Measurements from ENCODE around the gene WBP4. TPM values are rescaled to one million over a fixed set of nuclear protein-coding genes. Genes with fewer than 3 reads are reported as not detected.

The WBP4 gene
- total RNA-seq, 5 donors from 2014 or later (not counting 1 experiment from before 2014, with no cell fraction given), result 4.3 to 7.6 (median 4.8) TPM

- peaks cover 0 to 3% of the 10 kb centered on the region in 2 experiments for H3K4me1 ChIP-seq (ENCODE audit: control insufficient read depth in 1 of 2, extremely low read depth in 1 of 2, insufficient read depth in 2 of 2, low read length in 2 of 2)
- no peak for DNase-seq
- no peak overlapping the region for H3K4me3 ChIP-seq (ENCODE audit: control insufficient read depth in 1 of 2, extremely low read depth in 1 of 2, low read length in 1 of 2)
- no peaks in the 10 kb centered on the region for H3K27me3 ChIP-seq (replicated peaks in 1 of 2; ENCODE audit: control insufficient read depth in 2 of 2, extremely low read depth in 1 of 2, insufficient read depth in 2 of 2, low read length in 1 of 2)
- Mint-ChIP-seq H3K4me1 (peaks cover 21 to 39% (median 36%) of the 10 kb centered on the region in 3 donors), H3K27ac (no peak overlapping the region), H3K9me3 (no peaks in the 10 kb centered on the region), H3K27me3 (no peaks in the 10 kb centered on the region), H3K36me3 (peaks cover 5% of the 10 kb centered on the region), H3K4me3 (no peak overlapping the region)
- ChIA-PET POLR2A (no interaction called here), CTCF (interaction anchor here (0.5 to 0.6 kb wide), 2 partner anchors 52 to 84 kb away, joined by 3 read pairs; no protein-coding TSS in a partner anchor)
- H3K27ac ChIP-seq (ENCODE audit: low read length), result no peak overlapping the region
- 96% methylated on average over 5 of the region's 8 CpGs for WGBS (ENCODE audit: insufficient coverage)
- no peak for ATAC-seq (replicated peaks in 1 of 4)
- H3K9me3 ChIP-seq, result no peaks in the 10 kb centered on the region
- no peaks in the 10 kb centered on the region for H3K36me3 ChIP-seq (ENCODE audit: control insufficient read depth in 2 of 2, extremely low read depth in 1 of 2, insufficient read depth in 1 of 2, low read length in 1 of 2)
Measured at GRCh38 chr13:41026788-41027187, 34.5 kb upstream of the WBP4 start.

- peaks cover 5% of the 10 kb centered on the region for H3K36me3 Mint-ChIP-seq
- H3K4me1 Mint-ChIP-seq, result peaks cover 21 to 37% (median 28%) of the 10 kb centered on the region in 3 donors
- Histone ChIP-seq H3K4me3 (ENCODE audit: control insufficient read depth in 1 of 2, extremely low read depth in 1 of 2, low read length in 1 of 2) (no peak overlapping the region), H3K4me1 (ENCODE audit: control insufficient read depth in 1 of 2, extremely low read depth in 1 of 2, insufficient read depth in 2 of 2, low read length in 2 of 2) (peaks cover 0 to 3% of the 10 kb centered on the region in 2 experiments), H3K36me3 (ENCODE audit: control insufficient read depth in 2 of 2, extremely low read depth in 1 of 2, insufficient read depth in 1 of 2, low read length in 1 of 2) (no peaks in the 10 kb centered on the region), H3K9me3 (no peaks in the 10 kb centered on the region), H3K27ac (ENCODE audit: low read length) (no peak overlapping the region), H3K27me3 (replicated peaks in 1 of 2; ENCODE audit: control insufficient read depth in 2 of 2, extremely low read depth in 1 of 2, insufficient read depth in 2 of 2, low read length in 1 of 2) (no peaks in the 10 kb centered on the region)
- POLR2A ChIA-PET, result interaction anchor here in 1 of 2 donors (0.5 kb wide), 1 partner anchor 25 kb away, joined by 5 read pairs; no protein-coding TSS in a partner anchor
- H3K9me3 Mint-ChIP-seq, result no peaks in the 10 kb centered on the region
- CTCF ChIA-PET, result no interaction called here
- H3K27ac Mint-ChIP-seq, result no peak overlapping the region
- no peak for ATAC-seq (replicated peaks in 1 of 4)
- WGBS (ENCODE audit: insufficient coverage), result no CpG with 5 or more reads among the region's 2 CpGs
- no peaks in the 10 kb centered on the region for H3K27me3 Mint-ChIP-seq
- DNase-seq, result no peak
- no peak overlapping the region for H3K4me3 Mint-ChIP-seq
Measured at GRCh38 chr13:41028051-41028450, 33.3 kb upstream of the WBP4 start.

- Histone ChIP-seq H3K4me1 (ENCODE audit: control insufficient read depth in 1 of 2, extremely low read depth in 1 of 2, insufficient read depth in 2 of 2, low read length in 2 of 2) (peaks cover 0 to 3% of the 10 kb centered on the region in 2 experiments), H3K4me3 (ENCODE audit: control insufficient read depth in 1 of 2, extremely low read depth in 1 of 2, low read length in 1 of 2) (no peak overlapping the region), H3K9me3 (no peaks in the 10 kb centered on the region), H3K27ac (ENCODE audit: low read length) (no peak overlapping the region), H3K36me3 (ENCODE audit: control insufficient read depth in 2 of 2, extremely low read depth in 1 of 2, insufficient read depth in 1 of 2, low read length in 1 of 2) (no peaks in the 10 kb centered on the region), H3K27me3 (replicated peaks in 1 of 2; ENCODE audit: control insufficient read depth in 2 of 2, extremely low read depth in 1 of 2, insufficient read depth in 2 of 2, low read length in 1 of 2) (no peaks in the 10 kb centered on the region)
- Mint-ChIP-seq H3K9me3 (no peaks in the 10 kb centered on the region), H3K27me3 (no peaks in the 10 kb centered on the region), H3K4me3 (no peak overlapping the region), H3K27ac (peak overlapping the region in 1 of 2 donors; percentile 1), H3K36me3 (peaks cover 5% of the 10 kb centered on the region), H3K4me1 (peaks cover 17 to 35% (median 20%) of the 10 kb centered on the region in 3 donors)
- ATAC-seq (replicated peaks in 1 of 4), result peak in 2 of 4 experiments; percentile 30 to 35
- WGBS (ENCODE audit: insufficient coverage), result 88% methylated on average over 1 of the region's 2 CpGs
- CTCF ChIA-PET, result interaction anchor here in 1 of 2 donors (1.0 to 1.3 kb wide), 5 partner anchors 11 to 55 kb away, joined by 3 to 7 read pairs (median 5); partner anchors contain the start of gene ELF1
- POLR2A ChIA-PET, result interaction anchor here (0.6 to 1.0 kb wide), 2 partner anchors 8 to 82 kb away, joined by 3 read pairs; no protein-coding TSS in a partner anchor
- peak in 2 of 35 experiments; percentile 11 to 38 for DNase-seq
Measured at GRCh38 chr13:41029629-41030028, 31.7 kb upstream of the WBP4 start.

- Histone ChIP-seq H3K4me1 (ENCODE audit: control insufficient read depth in 1 of 2, extremely low read depth in 1 of 2, insufficient read depth in 2 of 2, low read length in 2 of 2) (no peaks in the 10 kb centered on the region), H3K27ac (ENCODE audit: low read length) (no peak overlapping the region), H3K9me3 (no peaks in the 10 kb centered on the region), H3K36me3 (ENCODE audit: control insufficient read depth in 2 of 2, extremely low read depth in 1 of 2, insufficient read depth in 1 of 2, low read length in 1 of 2) (no peaks in the 10 kb centered on the region), H3K27me3 (replicated peaks in 1 of 2; ENCODE audit: control insufficient read depth in 2 of 2, extremely low read depth in 1 of 2, insufficient read depth in 2 of 2, low read length in 1 of 2) (no peaks in the 10 kb centered on the region), H3K4me3 (ENCODE audit: control insufficient read depth in 1 of 2, extremely low read depth in 1 of 2, low read length in 1 of 2) (no peak overlapping the region)
- ChIA-PET CTCF (interaction anchor here (0.6 to 1.4 kb wide), 4 partner anchors 14 to 1100 kb away, joined by 3 to 5 read pairs (median 4); partner anchors contain the start of gene ELF1 (in 1 of the 2)), POLR2A (interaction anchor here (0.6 to 0.7 kb wide), 3 partner anchors 64 to 960 kb away, joined by 3 to 5 read pairs (median 3); no protein-coding TSS in a partner anchor)
- Mint-ChIP-seq H3K9me3 (no peaks in the 10 kb centered on the region), H3K4me3 (no peak overlapping the region), H3K27me3 (no peaks in the 10 kb centered on the region), H3K4me1 (peaks cover 2 to 21% (median 11%) of the 10 kb centered on the region in 3 donors), H3K27ac (no peak overlapping the region), H3K36me3 (no peaks in the 10 kb centered on the region)
- ATAC-seq (replicated peaks in 1 of 4), result no peak
- no CpG with 5 or more reads among the region's 2 CpGs for WGBS (ENCODE audit: insufficient coverage)
- no peak for DNase-seq
Measured at GRCh38 chr13:41032691-41033376, 28.5 kb upstream of the WBP4 start.

GRCh38 chr13:41034382-41034781, 26.9 kb upstream of the WBP4 start:
- ATAC-seq (replicated peaks in 1 of 4) (no peak), DNase-seq (no peak)
- no peaks in the 10 kb centered on the region for H3K4me1 ChIP-seq (ENCODE audit: control insufficient read depth in 1 of 2, extremely low read depth in 1 of 2, insufficient read depth in 2 of 2, low read length in 2 of 2)
- Mint-ChIP-seq H3K4me1 (peaks cover 0 to 23% (median 9%) of the 10 kb centered on the region in 3 donors), H3K9me3 (no peaks in the 10 kb centered on the region), H3K27me3 (no peaks in the 10 kb centered on the region), H3K27ac (no peak overlapping the region), H3K4me3 (no peak overlapping the region), H3K36me3 (no peaks in the 10 kb centered on the region)
- CTCF ChIA-PET, result no interaction called here
- POLR2A ChIA-PET, result no interaction called here
- no peaks in the 10 kb centered on the region for H3K27me3 ChIP-seq (replicated peaks in 1 of 2; ENCODE audit: control insufficient read depth in 2 of 2, extremely low read depth in 1 of 2, insufficient read depth in 2 of 2, low read length in 1 of 2)
- H3K36me3 ChIP-seq (ENCODE audit: control insufficient read depth in 2 of 2, extremely low read depth in 1 of 2, insufficient read depth in 1 of 2, low read length in 1 of 2), result no peaks in the 10 kb centered on the region
- H3K27ac ChIP-seq (ENCODE audit: low read length), result no peak overlapping the region
- no CpG with 5 or more reads among the region's 4 CpGs for WGBS (ENCODE audit: insufficient coverage)
- no peak overlapping the region for H3K4me3 ChIP-seq (ENCODE audit: control insufficient read depth in 1 of 2, extremely low read depth in 1 of 2, low read length in 1 of 2)
- H3K9me3 ChIP-seq, result no peaks in the 10 kb centered on the region

GRCh38 chr13:41034881-41035280, 26.4 kb upstream of the WBP4 start:
- CTCF ChIA-PET, result no interaction called here

More at GRCh38 chr13:41034881-41035280, 26.4 kb upstream of the WBP4 start:
- POLR2A ChIA-PET, result no interaction called here
- Mint-ChIP-seq H3K4me3 (no peak overlapping the region), H3K4me1 (peaks cover 4 to 23% (median 12%) of the 10 kb centered on the region in 3 donors), H3K27ac (no peak overlapping the region), H3K36me3 (no peaks in the 10 kb centered on the region), H3K9me3 (no peaks in the 10 kb centered on the region), H3K27me3 (no peaks in the 10 kb centered on the region)
- Histone ChIP-seq H3K36me3 (ENCODE audit: control insufficient read depth in 2 of 2, extremely low read depth in 1 of 2, insufficient read depth in 1 of 2, low read length in 1 of 2) (no peaks in the 10 kb centered on the region), H3K27ac (ENCODE audit: low read length) (no peak overlapping the region), H3K4me1 (ENCODE audit: control insufficient read depth in 1 of 2, extremely low read depth in 1 of 2, insufficient read depth in 2 of 2, low read length in 2 of 2) (no peaks in the 10 kb centered on the region), H3K4me3 (ENCODE audit: control insufficient read depth in 1 of 2, extremely low read depth in 1 of 2, low read length in 1 of 2) (no peak overlapping the region), H3K27me3 (replicated peaks in 1 of 2; ENCODE audit: control insufficient read depth in 2 of 2, extremely low read depth in 1 of 2, insufficient read depth in 2 of 2, low read length in 1 of 2) (no peaks in the 10 kb centered on the region), H3K9me3 (no peaks in the 10 kb centered on the region)
- ATAC-seq (replicated peaks in 1 of 4), result no peak
- 97% methylated on average over 4 of the region's 5 CpGs for WGBS (ENCODE audit: insufficient coverage)
- no peak for DNase-seq
